Tibial artery (tissue), 4 donors: Measurements from ENCODE around the gene PNMA8B.

Experiments used
- DNase-seq, 2 donors: peaks; one replicate each; pipeline ENCODE4 v3.0.0-alpha.2; 2019
- H3K27ac ChIP-seq, 2 donors: fragments of 200-600 bp; sonication (generic) in 1 of 2; 1 replicate in 1 of 2; 2 replicates in 1 of 2; pipeline ENCODE4 v1.5.1; 2018 to 2019; ENCODE audit warnings: mild to moderate bottlenecking in 1 of 2
- H3K27me3 ChIP-seq, 2 donors: fragments of 200-600 bp; sonication (generic) in 1 of 2; one replicate each; pipeline versions ENCODE4 v1.5.1 to v1.6.0; 2016 to 2019
- H3K36me3 ChIP-seq, 3 donors: fragments of 200-600 bp; sonication (generic) in 2 of 3; one replicate each; pipeline ENCODE4 v1.5.1; 2016 to 2019; ENCODE audit warnings: mild to moderate bottlenecking in 2 of 3
- H3K4me1 ChIP-seq, 4 donors: fragments of 200-600 bp; sonication (generic) in 2 of 4; 1 replicate in 3 of 4; 2 replicates in 1 of 4; pipeline ENCODE4 v1.5.1; 2016 to 2019
- H3K4me3 ChIP-seq, 2 donors: fragments of 200-600 bp; sonication (generic) in 1 of 2; 1 replicate in 1 of 2; 2 replicates in 1 of 2; pipeline ENCODE4 v1.5.1; 2018 to 2019; ENCODE audit warnings: mild to moderate bottlenecking in 2 of 2
- H3K9me3 ChIP-seq, 3 donors: fragments of 200-600 bp; sonication (generic) in 1 of 3; one replicate each; pipeline ENCODE4 v1.5.1; 2016 to 2019
- CTCF ChIP-seq, 2 experiments: fragments of 200-600 bp in 1 of 2; fragments of 450-650 bp in 1 of 2; IDR thresholded peaks; one replicate each; pipeline ENCODE4 v1.5.1; 2017 to 2019; ENCODE audit warnings: antibody characterized with exemption in 2 of 2, mild to moderate bottlenecking in 1 of 2, moderate library complexity in 1 of 2
- intact Hi-C: fragments of 100-400 bp; cut with DNase I; formaldehyde crosslinking; loops from one replicate; pipeline ENCODE4 v1.15.0; 2023; ENCODE audit warnings: low total_unique reads

PNMA8B gene

GRCh38 chr19:46460981-46461380 is 34.7 kb downstream of the PNMA8B start:
- H3K27ac ChIP-seq = no peak overlapping the region
- DNase-seq = peak in 1 of 2 donors; percentile 9
- intact Hi-C loops = no loop called here
- no peaks in the 10 kb centered on the region for H3K27me3 ChIP-seq
- H3K9me3 ChIP-seq = no peaks in the 10 kb centered on the region
- peaks cover 0 to 3% (median 0%) of the 10 kb centered on the region in 4 donors for H3K4me1 ChIP-seq
- H3K36me3 ChIP-seq = no peaks in the 10 kb centered on the region
- H3K4me3 ChIP-seq = no peak overlapping the region
- TF ChIP-seq CTCF (IDR thresholded peaks at IDR 0.05) = no peak

- Histone ChIP-seq H3K4me1 (peaks cover 0 to 3% (median 0%) of the 10 kb centered on the region in 4 donors), H3K9me3 (no peaks in the 10 kb centered on the region), H3K4me3 (no peak overlapping the region), H3K36me3 (no peaks in the 10 kb centered on the region), H3K27me3 (no peaks in the 10 kb centered on the region), H3K27ac (no peak overlapping the region)
- intact Hi-C loops = no loop called here
- no peak for TF ChIP-seq CTCF (IDR thresholded peaks at IDR 0.05)
- DNase-seq = no peak
Measured at GRCh38 chr19:46460055-46460454, 35.6 kb downstream of the PNMA8B start.

- no peak for DNase-seq
- Histone ChIP-seq H3K9me3 (no peaks in the 10 kb centered on the region), H3K4me3 (no peak overlapping the region), H3K36me3 (no peaks in the 10 kb centered on the region), H3K27me3 (no peaks in the 10 kb centered on the region), H3K4me1 (peaks cover 0 to 8% (median 2%) of the 10 kb centered on the region in 4 donors), H3K27ac (no peak overlapping the region)
- intact Hi-C loops = no loop called here
- TF ChIP-seq CTCF (IDR thresholded peaks at IDR 0.05) = no peak
Measured at GRCh38 chr19:46456930-46457329, 38.7 kb downstream of the PNMA8B start.

- Histone ChIP-seq H3K9me3 (no peaks in the 10 kb centered on the region), H3K4me3 (no peak overlapping the region), H3K36me3 (no peaks in the 10 kb centered on the region), H3K27ac (no peak overlapping the region), H3K27me3 (no peaks in the 10 kb centered on the region), H3K4me1 (peaks cover 0 to 25% (median 16%) of the 10 kb centered on the region in 4 donors)
- no peak for TF ChIP-seq CTCF (IDR thresholded peaks at IDR 0.05)
- no peak for DNase-seq
- intact Hi-C loops = no loop called here
Measured at GRCh38 chr19:46454244-46454643, 41.4 kb downstream of the PNMA8B start.

GRCh38 chr19:46453661-46454060 is 42.0 kb downstream of the PNMA8B start:
- Histone ChIP-seq H3K9me3 (no peaks in the 10 kb centered on the region), H3K27me3 (no peaks in the 10 kb centered on the region), H3K36me3 (no peaks in the 10 kb centered on the region), H3K27ac (no peak overlapping the region), H3K4me3 (no peak overlapping the region), H3K4me1 (peaks cover 0 to 31% (median 16%) of the 10 kb centered on the region in 4 donors)
- intact Hi-C loops = no loop called here
- TF ChIP-seq CTCF (IDR thresholded peaks at IDR 0.05) = no peak
- DNase-seq = peak in 1 of 2 donors; percentile 10

GRCh38 chr19:46452186-46452585 is 43.5 kb downstream of the PNMA8B start:
- no peak overlapping the region for H3K4me3 ChIP-seq
- DNase-seq = no peak
- H3K27me3 ChIP-seq = no peaks in the 10 kb centered on the region
- H3K36me3 ChIP-seq = no peaks in the 10 kb centered on the region
- intact Hi-C loops = no loop called here
- no peaks in the 10 kb centered on the region for H3K9me3 ChIP-seq
- peak overlapping the region; percentile 58 to 70 for H3K27ac ChIP-seq
- TF ChIP-seq CTCF (IDR thresholded peaks at IDR 0.05) = no peak
- peaks cover 0 to 42% (median 20%) of the 10 kb centered on the region in 4 donors for H3K4me1 ChIP-seq
